Mucosa of descending colon (tissue), 3 donors: Measurements from ENCODE around the gene KCTD20. TPM values are rescaled to one million over a fixed set of nuclear protein-coding genes. Genes with fewer than 3 reads are reported as not detected.

Source experiments
- ATAC-seq: fragments of 200-7000 bp; cut with Tn5 transposase; one replicate; pipeline ENCODE4 v1.9.1; 2020; ENCODE audit warnings: mild to moderate bottlenecking, moderate library complexity
- DNase-seq, 3 donors: peaks; one replicate each; pipeline ENCODE4 v3.0.0-alpha.2; 2020
- H3K36me3 ChIP-seq: fragments of 200-600 bp; one replicate; pipeline ENCODE4 v1.8.0; 2021; ENCODE audit warnings: low read depth, mild to moderate bottlenecking
- H3K4me1 ChIP-seq: fragments of 200-600 bp; one replicate; pipeline ENCODE4 v1.8.0; 2021; ENCODE audit warnings: low read depth, mild to moderate bottlenecking
- H3K4me3 ChIP-seq: fragments of 200-600 bp; one replicate; pipeline ENCODE4 v1.8.0; 2021; ENCODE audit warnings: mild to moderate bottlenecking
- H3K9me3 ChIP-seq: fragments of 200-600 bp; one replicate; pipeline ENCODE4 v1.8.0; 2021; ENCODE audit warnings: mild to moderate bottlenecking
- CTCF ChIP-seq: fragments of 200-600 bp; IDR thresholded peaks from one replicate; pipeline ENCODE4 v1.8.0; 2022; ENCODE audit warnings: antibody characterized with exemption, mild to moderate bottlenecking
- intact Hi-C, 2 donors: fragments of 100-400 bp; cut with DNase I in 1 of 2; cut with micrococcal nuclease in 1 of 2; formaldehyde crosslinking; loops; one replicate each; pipeline versions ENCODE4 v1.11.0 to v1.11.1; 2022; cut with DNase I, micrococcal nuclease
- total RNA-seq, 3 donors: library from RNA; stranded (reverse); fragmentation: NEBNext Ultra II Directional in 2 of 3; extraction: Animal tissue kit (Norgen Biotek cat#: 25700) in 2 of 3; gene quantifications; one replicate each; pipeline versions ENCODE4 v1.2.1 to v1.2.4, GENCODE V29; 2021 to 2023
- donor health status: DM: no; HTN: no; CAD: no; lungs with moderate emphysema.
- donor health status: DM: no; HTN: no; CAD: no.
- donor health status: DM: no; HTN: yes; CAD: no.

Gene KCTD20
- total RNA-seq, 3 donors from 2014 or later, result 24.4 to 40.5 (median 28.0) TPM

- peak; percentile 99 for DNase-seq
- H3K36me3 ChIP-seq, result no peaks in the 10 kb centered on the region
- TF ChIP-seq CTCF, result peak; percentile 67
- H3K9me3 ChIP-seq, result no peaks in the 10 kb centered on the region
- H3K4me3 ChIP-seq, result peak overlapping the region; percentile 17
- intact Hi-C loops, result no loop called here
- peaks cover 2% of the 10 kb centered on the region for H3K4me1 ChIP-seq
- ATAC-seq, result peak; percentile 99
Measured at GRCh38 chr6:36423101-36423824, 19.5 kb upstream of the KCTD20 start.

- intact Hi-C loops, result no loop called here
- TF ChIP-seq CTCF, result no peak
- peaks cover 2% of the 10 kb centered on the region for H3K4me1 ChIP-seq
- H3K36me3 ChIP-seq, result no peaks in the 10 kb centered on the region
- no peak for ATAC-seq
- DNase-seq, result no peak
- H3K4me3 ChIP-seq, result no peak overlapping the region
- H3K9me3 ChIP-seq, result no peaks in the 10 kb centered on the region
Measured at GRCh38 chr6:36426622-36427021, 16.2 kb upstream of the KCTD20 start.

GRCh38 chr6:36428911-36429310 is 13.9 kb upstream of the KCTD20 start:
- H3K4me1 ChIP-seq, result no peaks in the 10 kb centered on the region
- intact Hi-C loops, result no loop called here
- no peaks in the 10 kb centered on the region for H3K9me3 ChIP-seq
- no peaks in the 10 kb centered on the region for H3K36me3 ChIP-seq
- ATAC-seq (peak; percentile 26), DNase-seq (no peak)
- no peak overlapping the region for H3K4me3 ChIP-seq
- TF ChIP-seq CTCF, result no peak

- intact Hi-C loops, result no loop called here
- ATAC-seq (no peak), DNase-seq (no peak)
- TF ChIP-seq CTCF, result no peak
- no peaks in the 10 kb centered on the region for H3K36me3 ChIP-seq
- no peaks in the 10 kb centered on the region for H3K4me1 ChIP-seq
- no peaks in the 10 kb centered on the region for H3K9me3 ChIP-seq
- no peak overlapping the region for H3K4me3 ChIP-seq
Measured at GRCh38 chr6:36430351-36430750, 12.4 kb upstream of the KCTD20 start.

GRCh38 chr6:36431197-36431596 is 11.6 kb upstream of the KCTD20 start:
- Histone ChIP-seq H3K4me3 (no peak overlapping the region), H3K9me3 (no peaks in the 10 kb centered on the region), H3K36me3 (no peaks in the 10 kb centered on the region), H3K4me1 (no peaks in the 10 kb centered on the region)
- no peak for DNase-seq
- ATAC-seq, result no peak
- TF ChIP-seq CTCF, result no peak
- intact Hi-C loops, result no loop called here
